Measurements from ENCODE around the gene FASLG.
"Not testable (repeated sequence)": the region's sequence is repeated elsewhere in the genome, so short reads cannot be mapped to it uniquely, and the experiment has no call there.

Gene FASLG

GRCh38 chr1:172679000-172679772 lies 20.3 kb downstream of the FASLG start:
- FAIRE-seq (no peak), DNase-seq (ENCODE audit: insufficient read length, low spot score) (no peak)
- TF ChIP-seq, protein P1, sequence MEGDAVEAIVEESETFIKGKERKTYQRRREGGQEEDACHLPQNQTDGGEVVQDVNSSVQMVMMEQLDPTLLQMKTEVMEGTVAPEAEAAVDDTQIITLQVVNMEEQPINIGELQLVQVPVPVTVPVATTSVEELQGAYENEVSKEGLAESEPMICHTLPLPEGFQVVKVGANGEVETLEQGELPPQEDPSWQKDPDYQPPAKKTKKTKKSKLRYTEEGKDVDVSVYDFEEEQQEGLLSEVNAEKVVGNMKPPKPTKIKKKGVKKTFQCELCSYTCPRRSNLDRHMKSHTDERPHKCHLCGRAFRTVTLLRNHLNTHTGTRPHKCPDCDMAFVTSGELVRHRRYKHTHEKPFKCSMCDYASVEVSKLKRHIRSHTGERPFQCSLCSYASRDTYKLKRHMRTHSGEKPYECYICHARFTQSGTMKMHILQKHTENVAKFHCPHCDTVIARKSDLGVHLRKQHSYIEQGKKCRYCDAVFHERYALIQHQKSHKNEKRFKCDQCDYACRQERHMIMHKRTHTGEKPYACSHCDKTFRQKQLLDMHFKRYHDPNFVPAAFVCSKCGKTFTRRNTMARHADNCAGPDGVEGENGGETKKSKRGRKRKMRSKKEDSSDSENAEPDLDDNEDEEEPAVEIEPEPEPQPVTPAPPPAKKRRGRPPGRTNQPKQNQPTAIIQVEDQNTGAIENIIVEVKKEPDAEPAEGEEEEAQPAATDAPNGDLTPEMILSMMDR (IDR thresholded peaks at IDR 0.05; ENCODE audit: insufficient read depth, missing control alignments): no peak

GRCh38 chr1:172680244-172680643 lies 21.3 kb downstream of the FASLG start:
- no peak for DNase-seq (ENCODE audit: insufficient read length, low spot score)
- no peak for FAIRE-seq
- TF ChIP-seq, protein P1 (IDR thresholded peaks at IDR 0.05; ENCODE audit: insufficient read depth, missing control alignments): no peak

GRCh38 chr1:172680733-172681275 lies 21.9 kb downstream of the FASLG start:
- TF ChIP-seq, protein P1 (IDR thresholded peaks at IDR 0.05; ENCODE audit: insufficient read depth, missing control alignments): no peak
- FAIRE-seq (no peak), DNase-seq (ENCODE audit: insufficient read length, low spot score) (no peak)

- DNase-seq (ENCODE audit: insufficient read length, low spot score) (no peak), FAIRE-seq (no peak)
- TF ChIP-seq, protein P1 (IDR thresholded peaks at IDR 0.05; ENCODE audit: insufficient read depth, missing control alignments): no peak
Observed at GRCh38 chr1:172682812-172683211, 23.9 kb downstream of the FASLG start.

GRCh38 chr1:172686143-172686542 lies 27.2 kb downstream of the FASLG start:
- DNase-seq (ENCODE audit: insufficient read length, low spot score): no peak
- TF ChIP-seq, protein P1 (IDR thresholded peaks at IDR 0.05; ENCODE audit: insufficient read depth, missing control alignments): no peak
- no peak for FAIRE-seq

- FAIRE-seq; DNase-seq (ENCODE audit: insufficient read length, low spot score): not testable (repeated sequence)
Observed at GRCh38 chr1:172688428-172689085, 29.7 kb downstream of the FASLG start.

DNA sequence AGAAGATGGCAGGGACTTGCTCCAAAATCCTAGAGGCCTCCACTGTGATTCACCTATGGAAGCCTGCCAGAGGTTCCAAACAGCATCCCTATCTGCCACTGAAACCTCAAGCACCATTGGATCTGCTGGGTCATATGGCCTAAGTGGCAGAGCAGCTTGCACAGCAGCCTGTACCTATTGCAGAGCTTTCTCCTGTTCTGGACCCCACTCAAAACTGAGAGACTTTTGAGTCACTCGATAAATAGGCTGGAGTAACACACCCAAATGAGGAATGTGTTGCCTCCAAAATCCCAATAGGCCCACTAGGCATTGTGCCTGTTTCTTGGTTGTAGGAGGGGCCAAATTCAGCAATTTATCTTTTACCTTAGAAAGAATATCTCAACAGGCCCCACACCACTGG lies 32.0 kb downstream of the FASLG start:
- not testable (repeated sequence) for FAIRE-seq; DNase-seq (ENCODE audit: insufficient read length, low spot score)

- TF ChIP-seq, protein P1 (IDR thresholded peaks at IDR 0.05; ENCODE audit: insufficient read depth, missing control alignments): no peak
Observed at GRCh38 chr1:172697534-172698002, 38.7 kb downstream of the FASLG start.

More at GRCh38 chr1:172697534-172698002, 38.7 kb downstream of the FASLG start:
- no peak for FAIRE-seq
- DNase-seq (ENCODE audit: insufficient read length, low spot score): no peak
